NCI-H128 (cell line): Measurements from ENCODE around the gene SMAD9.
A peak's percentile ranks its signal among the peaks of the same experiment; 100 is the strongest.

Experiments used
- DNase-seq: peaks from one replicate; lab custom pipeline; 2025; ENCODE audit not compliant: unreplicated experiment; lab: John Stamatoyannopoulos, UW

Gene SMAD9

GRCh38 chr13:36919833-36920615 is at the start of gene SMAD9:
SMAD9 (minus strand) TSS chr13:36920238; CDS start chr13:36879689, 40,549 bp downstream.
- DNase-seq, result peak; percentile 70

- no peak for DNase-seq
These were observed 46.4 kb upstream of the SMAD9 start for GRCh38 chr13:36966404-36966803.

- no peak for DNase-seq
These were observed 45.7 kb upstream of the SMAD9 start for GRCh38 chr13:36965767-36966166.

GRCh38 chr13:36959456-36960116 is 39.5 kb upstream of the SMAD9 start:
- DNase-seq, result no peak

- no peak for DNase-seq
These were observed 34.5 kb upstream of the SMAD9 start for GRCh38 chr13:36954542-36954941.

- no peak for DNase-seq
These were observed 30.9 kb upstream of the SMAD9 start for GRCh38 chr13:36950920-36951319.

- no peak for DNase-seq
These were observed 30.3 kb upstream of the SMAD9 start for GRCh38 chr13:36950330-36950729.

- DNase-seq, result no peak
These were observed 25.0 kb upstream of the SMAD9 start for GRCh38 chr13:36945078-36945477.

GRCh38 chr13:36925603-36926002 is 5.6 kb upstream of the SMAD9 start:
- no peak for DNase-seq

- no peak for DNase-seq
These were observed 4.0 kb upstream of the SMAD9 start for GRCh38 chr13:36924001-36924400.

GRCh38 chr13:36921631-36922301 is 1.7 kb upstream of the SMAD9 start:
- no peak for DNase-seq

GRCh38 chr13:36920616-36921185 is 663 bp upstream of the SMAD9 start:
- DNase-seq, result no peak

- DNase-seq, result peak; percentile 75
These were observed 736 bp downstream of the SMAD9 start for GRCh38 chr13:36919171-36919832.

- no peak for DNase-seq
These were observed 1.5 kb downstream of the SMAD9 start for GRCh38 chr13:36918246-36919131.

- no peak for DNase-seq
These were observed 2.7 kb downstream of the SMAD9 start for GRCh38 chr13:36917311-36917710.

- DNase-seq, result no peak
These were observed 4.0 kb downstream of the SMAD9 start for GRCh38 chr13:36915896-36916640.

GRCh38 chr13:36915106-36915505 is 4.9 kb downstream of the SMAD9 start:
- no peak for DNase-seq

GRCh38 chr13:36914648-36915047 is 5.4 kb downstream of the SMAD9 start:
- DNase-seq, result no peak

- DNase-seq, result no peak
These were observed 6.6 kb downstream of the SMAD9 start for GRCh38 chr13:36913463-36913862.
